ENCODE measurements around the gene COX5A. TPM values are rescaled to one million over a fixed set of nuclear protein-coding genes. Genes with fewer than 3 reads are reported as not detected.

COX5A gene
- 100 to 1,000 TPM; 192 to 378 (median 239) TPM for polyA plus RNA-seq

GRCh38 chr15:74937590-74938371 lies at the start of gene COX5A:
Gene COX5A, minus strand, starts transcription at chr15:74938073. Its CDS starts 59 bp downstream, at chr15:74938014.
- 0 to 1% (median 1%) methylated on average over 62 to 85 of the region's 85 CpGs for WGBS, 3 donors
- H3K27ac ChIP-seq (ENCODE audit: low read depth, low read length) = peak within 1 kb of the TSS; percentile 61

GRCh38 chr15:74983725-74984231 lies 45.9 kb upstream of the COX5A start:
- WGBS, 3 donors = 21 to 37% (median 29%) methylated on average over 4 of the region's 4 CpGs
- no peak overlapping the region for H3K27ac ChIP-seq (ENCODE audit: low read depth, low read length)

- WGBS, 3 donors = 54 to 80% (median 60%) methylated on average over 5 of the region's 5 CpGs
- no peak overlapping the region for H3K27ac ChIP-seq (ENCODE audit: low read depth, low read length)
Measured at GRCh38 chr15:74982183-74982582, 44.3 kb upstream of the COX5A start.

- no peak overlapping the region for H3K27ac ChIP-seq (ENCODE audit: low read depth, low read length)
- 29 to 45% (median 35%) methylated on average over 3 of the region's 3 CpGs for WGBS, 3 donors
Measured at GRCh38 chr15:74978503-74978902, 40.6 kb upstream of the COX5A start.

GRCh38 chr15:74978077-74978476 lies 40.2 kb upstream of the COX5A start:
- no peak overlapping the region for H3K27ac ChIP-seq (ENCODE audit: low read depth, low read length)
- 83 to 91% (median 89%) methylated on average over 1 of the region's 1 CpG for WGBS, 3 donors

GRCh38 chr15:74977599-74977998 lies 39.7 kb upstream of the COX5A start:
- 56 to 66% (median 62%) methylated on average over 4 of the region's 4 CpGs for WGBS, 3 donors

GRCh38 chr15:74976159-74976558 lies 38.3 kb upstream of the COX5A start:
- no peak overlapping the region for H3K27ac ChIP-seq (ENCODE audit: low read depth, low read length)
- 76 to 77% (median 77%) methylated on average over 1 of the region's 1 CpG for WGBS, 3 donors

More at GRCh38 chr15:74977599-74977998, 39.7 kb upstream of the COX5A start:
- H3K27ac ChIP-seq (ENCODE audit: low read depth, low read length) = no peak overlapping the region

- 86 to 96% (median 90%) methylated on average over 5 of the region's 5 CpGs for WGBS, 3 donors
- no peak overlapping the region for H3K27ac ChIP-seq (ENCODE audit: low read depth, low read length)
Measured at GRCh38 chr15:74967670-74968069, 29.8 kb upstream of the COX5A start.

GRCh38 chr15:74964794-74965193 lies 26.9 kb upstream of the COX5A start:
- WGBS, 3 donors = 20 to 22% (median 21%) methylated on average over 3 of the region's 3 CpGs
- H3K27ac ChIP-seq (ENCODE audit: low read depth, low read length) = no peak overlapping the region

GRCh38 chr15:74963213-74963612 lies 25.3 kb upstream of the COX5A start:
- 73 to 89% (median 89%) methylated on average over 4 of the region's 4 CpGs for WGBS, 3 donors
- H3K27ac ChIP-seq (ENCODE audit: low read depth, low read length) = no peak overlapping the region

GRCh38 chr15:74962671-74963070 lies 24.8 kb upstream of the COX5A start:
- WGBS, 3 donors = 66 to 90% (median 84%) methylated on average over 2 of the region's 2 CpGs
- H3K27ac ChIP-seq (ENCODE audit: low read depth, low read length) = no peak overlapping the region

- 87 to 90% (median 87%) methylated on average over 8 of the region's 8 CpGs for WGBS, 3 donors
Measured at GRCh38 chr15:74962219-74962618, 24.3 kb upstream of the COX5A start.

GRCh38 chr15:74961616-74962015 lies 23.7 kb upstream of the COX5A start:
- 68 to 70% (median 68%) methylated on average over 5 of the region's 5 CpGs for WGBS, 3 donors

More at GRCh38 chr15:74962219-74962618, 24.3 kb upstream of the COX5A start:
- H3K27ac ChIP-seq (ENCODE audit: low read depth, low read length) = no peak overlapping the region

GRCh38 chr15:74960995-74961588 lies 23.2 kb upstream of the COX5A start:
- no peak overlapping the region for H3K27ac ChIP-seq (ENCODE audit: low read depth, low read length)

More at GRCh38 chr15:74961616-74962015, 23.7 kb upstream of the COX5A start:
- H3K27ac ChIP-seq (ENCODE audit: low read depth, low read length) = no peak overlapping the region

GRCh38 chr15:74960286-74960685 lies 22.4 kb upstream of the COX5A start:
- no peak overlapping the region for H3K27ac ChIP-seq (ENCODE audit: low read depth, low read length)
- WGBS, 3 donors = 33 to 67% (median 53%) methylated on average over 1 of the region's 1 CpG

More at GRCh38 chr15:74960995-74961588, 23.2 kb upstream of the COX5A start:
- 39 to 60% (median 56%) methylated on average over 3 of the region's 3 CpGs for WGBS, 3 donors

GRCh38 chr15:74959586-74959939 lies 21.7 kb upstream of the COX5A start:
- 19 to 39% (median 30%) methylated on average over 7 to 8 of the region's 8 CpGs for WGBS, 3 donors
- no peak overlapping the region for H3K27ac ChIP-seq (ENCODE audit: low read depth, low read length)

- no peak overlapping the region for H3K27ac ChIP-seq (ENCODE audit: low read depth, low read length)
- WGBS, 3 donors = 4 to 14% (median 6%) methylated on average over 46 to 47 of the region's 47 CpGs
Measured at GRCh38 chr15:74958908-74959585, 21.2 kb upstream of the COX5A start.

GRCh38 chr15:74958320-74958907 lies 20.5 kb upstream of the COX5A start:
- 1 to 2% (median 1%) methylated on average over 26 to 28 of the region's 28 CpGs for WGBS, 3 donors
- no peak overlapping the region for H3K27ac ChIP-seq (ENCODE audit: low read depth, low read length)
